CD4-positive, alpha-beta T cell treated with Interleukin-6 for 4 hours (primary cell): Measurements from ENCODE around the gene FBXO38.

Source experiments
- DNase-seq: peaks from one replicate; pipeline ENCODE4 v3.0.0-alpha.2; 2020; ENCODE audit warnings: mixed read lengths

FBXO38 gene, protein sequence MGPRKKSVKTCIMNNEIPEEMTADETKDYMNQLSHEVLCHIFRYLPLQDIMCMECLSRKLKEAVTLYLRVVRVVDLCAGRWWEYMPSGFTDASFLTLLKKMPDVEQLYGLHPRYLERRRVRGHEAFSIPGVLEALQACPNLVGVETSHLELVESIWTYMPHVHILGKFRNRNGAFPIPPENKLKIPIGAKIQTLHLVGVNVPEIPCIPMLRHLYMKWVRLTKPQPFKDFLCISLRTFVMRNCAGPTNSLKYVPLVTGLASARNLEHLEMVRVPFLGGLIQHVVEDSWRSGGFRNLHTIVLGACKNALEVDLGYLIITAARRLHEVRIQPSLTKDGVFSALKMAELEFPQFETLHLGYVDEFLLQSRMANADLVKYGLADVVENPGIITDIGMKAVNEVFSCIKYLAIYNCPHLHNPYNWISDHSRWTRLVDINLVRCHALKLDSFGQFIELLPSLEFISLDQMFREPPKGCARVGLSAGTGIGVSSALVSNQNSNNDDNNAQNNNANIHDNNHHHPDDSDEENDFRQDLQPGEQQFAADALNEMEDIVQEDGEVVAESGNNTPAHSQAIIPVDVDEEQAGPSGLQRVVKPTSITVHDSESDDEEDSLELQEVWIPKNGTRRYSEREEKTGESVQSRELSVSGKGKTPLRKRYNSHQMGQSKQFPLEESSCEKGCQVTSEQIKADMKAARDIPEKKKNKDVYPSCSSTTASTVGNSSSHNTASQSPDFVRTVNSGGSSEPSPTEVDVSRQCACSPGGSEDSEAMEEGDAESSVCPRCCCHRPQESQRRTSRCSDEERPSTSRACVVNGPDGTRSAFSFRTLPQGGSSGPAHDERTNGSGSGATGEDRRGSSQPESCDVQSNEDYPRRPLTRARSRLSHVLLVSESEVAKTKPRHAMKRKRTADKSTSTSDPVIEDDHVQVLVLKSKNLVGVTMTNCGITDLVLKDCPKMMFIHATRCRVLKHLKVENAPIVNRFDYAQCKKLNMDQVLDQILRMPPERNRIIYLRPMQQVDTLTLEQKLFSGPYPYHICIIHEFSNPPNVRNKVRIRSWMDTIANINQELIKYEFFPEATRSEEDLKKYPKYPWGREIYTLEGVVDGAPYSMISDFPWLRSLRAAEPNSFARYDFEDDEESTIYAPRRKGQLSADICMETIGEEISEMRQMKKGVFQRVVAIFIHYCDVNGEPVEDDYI

DNA sequence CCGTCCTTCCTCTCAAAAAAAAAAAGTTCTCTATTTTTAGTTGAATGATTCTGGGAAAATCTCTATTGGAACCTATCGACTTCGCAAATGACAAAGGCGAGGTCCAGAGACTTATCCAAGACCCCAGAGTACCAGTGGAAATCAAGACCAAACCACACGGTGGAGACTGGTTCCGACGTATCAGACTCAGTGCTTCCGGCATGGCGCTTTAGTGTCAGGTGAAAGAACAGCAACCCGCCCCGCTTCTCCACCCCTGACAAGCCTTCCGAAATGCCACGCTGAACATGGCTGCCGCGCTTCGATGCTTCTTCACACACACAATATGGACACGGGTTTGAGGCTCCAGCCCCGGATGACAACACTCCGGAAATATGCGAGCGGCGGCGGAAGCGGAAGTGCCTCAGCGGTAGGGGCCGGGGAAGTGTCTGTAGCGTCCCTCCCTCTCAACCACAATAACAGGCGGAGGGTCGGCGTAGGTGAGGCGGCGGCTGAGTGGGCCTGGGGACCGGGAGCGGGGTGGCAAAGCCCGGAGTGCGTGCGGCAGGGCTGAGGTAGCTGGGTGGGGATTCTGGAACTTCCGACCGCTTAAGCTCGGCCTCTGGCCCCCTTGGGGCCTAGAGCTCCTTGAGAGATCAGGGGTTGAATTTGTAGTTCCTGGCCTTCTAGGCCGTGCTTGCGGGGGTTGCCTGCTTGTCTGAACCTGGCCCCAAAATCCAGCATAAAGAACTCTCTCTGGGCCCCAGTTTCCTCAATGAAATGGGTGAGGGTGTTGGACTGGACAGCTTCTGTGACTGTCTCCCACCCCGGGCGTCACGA lies at the start of gene FBXO38:
Gene FBXO38 (plus strand): TSS at position 395 of the 816 bp plus-strand sequence. CDS start 10,819 bp downstream, outside the sequence.
- DNase-seq: peak; percentile 98

DNA sequence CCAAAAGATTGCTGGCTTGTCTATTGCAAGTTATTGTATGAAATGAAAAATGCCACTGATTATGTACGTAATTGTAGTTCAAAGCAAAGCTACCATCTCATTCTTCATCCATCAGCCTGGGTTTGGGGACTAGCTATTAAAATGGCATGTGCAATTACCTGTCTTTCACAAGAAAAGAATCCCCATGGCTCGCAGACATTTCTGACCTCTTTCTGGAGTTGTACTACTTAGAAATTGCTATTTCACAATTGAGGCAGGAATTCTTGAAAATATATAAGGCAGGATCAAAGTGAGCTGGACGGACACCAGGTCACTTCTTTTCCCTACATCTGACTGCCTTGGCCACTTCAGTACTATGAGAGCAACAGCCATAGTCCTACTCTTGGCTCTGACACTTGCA lies 48.5 kb upstream of the FBXO38 start, which contains the start of gene SPINK9:
Gene SPINK9 (plus strand): TSS at position 301 of the 400 bp plus-strand sequence. CDS start 55 bp downstream, at position 356.
- no peak for DNase-seq

DNA sequence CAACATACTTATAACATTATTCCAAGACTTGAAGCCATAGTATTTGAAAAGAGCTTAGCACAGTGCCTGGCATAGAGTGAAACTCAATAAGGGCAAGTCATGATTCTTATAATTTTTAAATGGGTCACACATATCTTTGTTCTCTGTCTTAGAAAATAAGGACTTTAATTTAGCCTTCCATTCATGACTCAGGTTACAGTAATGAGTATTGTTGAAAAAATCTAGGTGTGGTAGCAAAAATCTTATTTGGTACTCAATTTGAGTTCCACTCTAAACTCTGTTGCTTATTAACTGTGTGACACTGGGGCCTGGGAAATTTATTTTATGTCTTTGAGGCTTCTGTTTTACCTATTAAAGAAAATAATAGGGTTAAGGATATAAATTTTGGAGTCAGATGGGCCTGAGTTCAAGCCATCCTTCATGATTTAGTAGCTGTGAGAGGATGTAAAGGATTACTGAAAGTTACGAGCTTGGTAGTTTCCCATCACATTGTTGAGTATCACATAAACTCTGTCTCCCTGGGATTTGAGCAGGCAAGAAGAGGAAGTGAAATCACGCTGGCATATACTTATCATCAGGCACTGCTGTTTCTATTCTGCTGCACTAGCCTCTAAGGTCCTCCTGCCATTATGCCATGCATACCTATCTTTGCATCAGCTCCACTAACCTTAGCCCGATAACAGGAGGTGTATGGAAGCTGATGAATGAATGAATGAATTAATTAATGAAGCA lies 46.9 kb upstream of the FBXO38 start:
- DNase-seq: no peak

DNA sequence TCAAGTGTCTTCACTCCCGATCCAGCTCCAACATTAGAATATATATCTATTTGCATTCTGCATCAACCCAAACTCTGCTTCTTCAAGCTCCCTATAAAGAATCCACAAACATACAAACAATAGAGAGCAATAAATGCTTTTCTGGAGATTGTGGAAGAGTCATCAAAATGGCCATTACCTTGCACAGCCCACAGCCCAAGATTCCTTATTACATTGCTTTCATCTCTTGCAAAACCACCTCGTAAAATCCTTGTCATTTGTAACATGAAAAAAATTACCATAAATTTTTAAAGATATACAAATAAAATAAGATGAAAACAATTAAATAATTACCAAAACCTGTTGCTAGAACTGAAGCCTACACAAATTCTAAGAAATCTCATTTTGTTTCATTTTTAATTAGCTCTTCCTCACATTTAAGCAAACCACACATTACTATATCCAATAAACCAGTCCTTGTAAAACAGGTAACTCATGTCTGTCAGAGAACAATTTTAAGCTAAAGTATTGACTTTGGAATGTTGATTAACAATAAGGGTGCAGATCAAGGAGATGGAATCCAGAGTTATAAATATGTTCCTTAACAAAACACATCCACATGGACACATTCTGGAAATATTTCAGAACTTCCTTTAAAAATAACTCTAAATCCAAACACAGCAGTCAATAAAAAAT lies 41.2 kb upstream of the FBXO38 start:
- no peak for DNase-seq

DNA sequence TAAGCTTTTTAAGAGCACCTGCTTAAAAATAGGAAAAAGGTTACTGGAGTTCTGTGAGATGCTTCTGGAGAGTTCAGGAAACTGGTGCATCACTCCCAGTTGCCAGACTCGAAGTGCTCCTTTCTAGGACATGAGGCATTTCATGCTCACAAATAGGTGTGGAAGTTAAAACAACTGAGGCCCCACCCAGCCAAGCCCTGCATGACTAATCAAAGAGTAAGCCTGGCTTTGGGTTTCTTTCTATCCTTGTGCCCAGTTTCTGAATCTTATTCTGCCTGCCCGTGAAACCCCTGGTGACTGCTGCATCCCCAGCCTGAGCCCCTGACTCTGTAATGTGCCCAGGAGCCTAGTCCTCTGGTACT lies 40.7 kb upstream of the FBXO38 start:
- no peak for DNase-seq

DNA sequence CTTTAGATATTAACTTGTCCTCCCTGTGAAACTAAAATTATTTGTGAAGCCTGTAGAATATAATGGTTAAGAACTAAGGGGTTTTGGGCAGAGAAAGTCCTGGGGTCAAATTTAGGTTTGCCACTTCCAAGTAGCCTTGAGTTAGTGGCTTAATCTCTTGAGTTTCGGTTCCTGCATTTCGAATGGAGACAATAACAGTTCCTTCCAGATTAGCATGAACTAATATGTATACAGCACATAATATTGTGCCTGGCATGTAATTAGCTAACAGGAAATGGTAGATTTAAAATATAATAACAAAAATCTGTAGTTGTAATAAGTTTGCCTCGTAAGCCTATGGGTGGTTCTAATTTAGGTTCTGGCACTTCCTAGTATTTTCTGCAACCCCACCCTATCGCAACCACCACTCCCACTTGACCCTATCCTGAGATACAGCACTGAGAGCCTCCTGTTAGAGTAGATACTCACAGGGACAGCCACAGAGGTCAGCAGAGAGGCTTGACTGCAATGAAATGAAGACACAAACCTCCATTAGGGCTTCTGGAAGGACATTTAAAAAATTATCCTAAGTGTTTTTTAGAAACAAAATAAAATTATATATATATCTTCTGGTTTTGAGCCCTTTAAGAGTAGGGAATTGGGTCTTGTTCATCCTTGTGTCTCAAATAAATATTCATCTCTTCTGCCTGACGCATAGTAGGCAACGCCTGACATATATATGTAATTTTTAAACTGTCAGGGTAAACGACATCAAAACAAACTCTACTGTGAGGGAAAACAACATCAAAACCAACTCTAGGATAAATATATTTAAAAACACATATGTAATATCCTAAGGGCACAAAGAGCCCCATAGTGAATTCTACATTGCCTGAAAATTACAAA lies 39.9 kb upstream of the FBXO38 start:
- no peak for DNase-seq

DNA sequence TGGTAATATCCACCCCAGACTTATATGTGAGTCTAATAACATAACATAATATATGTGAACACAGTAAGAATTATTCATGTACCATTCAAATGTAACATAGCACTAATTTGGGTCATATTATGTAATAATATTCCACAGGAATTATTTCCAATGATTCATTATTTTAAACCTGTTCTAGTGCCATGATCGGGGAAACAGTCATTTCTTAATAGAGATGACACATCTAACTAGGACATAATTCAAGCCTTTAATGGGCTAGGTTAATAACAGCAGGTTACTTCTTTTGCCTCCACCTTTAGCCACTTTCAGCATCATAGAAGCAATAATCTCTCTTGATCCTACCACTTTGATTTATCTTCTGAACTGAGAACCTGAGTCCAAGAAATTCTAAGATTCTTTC lies 36.1 kb upstream of the FBXO38 start:
- DNase-seq: no peak

DNA sequence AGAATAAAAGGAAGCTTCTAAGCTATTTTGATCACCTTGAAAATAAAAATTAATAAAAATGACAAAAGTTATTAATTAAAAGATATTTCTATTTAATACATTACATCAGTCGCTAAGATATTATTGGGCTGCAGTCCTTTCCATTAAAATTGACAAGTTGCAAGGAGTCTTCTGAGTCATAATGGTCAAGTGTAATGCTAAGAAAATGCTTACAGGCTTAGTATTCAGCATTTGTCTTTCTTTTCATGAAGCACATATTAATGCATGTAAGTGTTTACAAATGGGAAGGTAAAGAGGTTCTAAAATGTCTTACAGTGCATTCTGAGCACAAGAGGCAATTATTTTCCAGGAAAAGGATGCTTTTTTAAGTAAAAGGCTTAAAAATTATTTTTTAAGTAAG lies 31.1 kb upstream of the FBXO38 start:
- no peak for DNase-seq

DNA sequence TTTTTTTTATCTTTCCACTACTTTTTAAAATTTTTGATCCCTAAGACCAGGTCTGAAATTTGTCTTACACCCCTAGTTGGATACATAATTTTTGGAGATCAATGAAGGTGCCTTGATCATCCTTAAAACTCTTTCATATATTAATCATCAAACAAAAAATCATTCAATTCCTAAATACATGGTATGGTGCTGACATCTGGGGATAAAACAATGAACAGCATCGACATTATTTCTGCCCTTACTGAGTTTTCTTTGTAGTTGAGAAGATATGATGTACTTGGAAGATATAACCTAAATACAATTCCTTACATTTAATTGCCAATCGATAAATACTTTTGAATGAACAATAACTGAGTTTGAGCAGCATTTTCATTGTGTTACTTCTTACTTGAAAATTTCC lies 30.1 kb upstream of the FBXO38 start:
- DNase-seq: no peak

DNA sequence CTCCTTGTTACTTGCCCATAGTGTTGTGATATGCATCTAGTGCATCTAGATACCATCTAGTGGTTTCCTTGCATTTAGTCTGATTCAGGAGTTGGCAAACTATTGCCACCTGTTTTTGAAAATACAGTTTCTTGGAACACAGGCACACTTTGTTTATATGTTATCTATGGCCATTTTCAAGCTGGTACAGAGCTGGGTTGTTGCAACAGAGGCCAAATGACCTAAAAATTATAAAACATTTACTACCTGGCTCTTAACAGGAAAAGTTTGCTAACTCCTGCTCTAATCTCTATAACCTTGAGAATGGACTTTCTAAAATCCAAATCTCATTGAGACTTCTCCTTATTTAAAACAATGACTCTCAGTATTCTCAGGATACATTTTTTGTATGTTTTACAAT lies 19.4 kb upstream of the FBXO38 start:
- DNase-seq: no peak

DNA sequence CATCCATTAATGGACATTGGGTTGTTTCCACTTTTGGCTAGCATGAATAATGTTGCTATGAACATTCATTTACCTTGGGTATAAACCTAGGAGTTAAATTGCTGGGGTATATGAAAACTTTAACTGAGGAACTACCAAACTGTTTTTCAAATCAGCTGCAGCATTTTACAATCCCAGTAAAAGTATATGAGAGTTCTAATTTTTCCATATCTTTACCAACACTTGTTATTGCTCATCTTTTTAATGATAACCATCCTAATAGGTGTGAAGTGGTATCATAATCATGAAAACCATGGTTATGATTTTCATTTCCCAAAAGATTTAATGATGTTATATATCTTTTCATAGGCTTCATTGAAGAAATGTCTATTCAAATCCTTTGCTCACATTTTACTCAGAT lies 15.5 kb upstream of the FBXO38 start:
- no peak for DNase-seq

DNA sequence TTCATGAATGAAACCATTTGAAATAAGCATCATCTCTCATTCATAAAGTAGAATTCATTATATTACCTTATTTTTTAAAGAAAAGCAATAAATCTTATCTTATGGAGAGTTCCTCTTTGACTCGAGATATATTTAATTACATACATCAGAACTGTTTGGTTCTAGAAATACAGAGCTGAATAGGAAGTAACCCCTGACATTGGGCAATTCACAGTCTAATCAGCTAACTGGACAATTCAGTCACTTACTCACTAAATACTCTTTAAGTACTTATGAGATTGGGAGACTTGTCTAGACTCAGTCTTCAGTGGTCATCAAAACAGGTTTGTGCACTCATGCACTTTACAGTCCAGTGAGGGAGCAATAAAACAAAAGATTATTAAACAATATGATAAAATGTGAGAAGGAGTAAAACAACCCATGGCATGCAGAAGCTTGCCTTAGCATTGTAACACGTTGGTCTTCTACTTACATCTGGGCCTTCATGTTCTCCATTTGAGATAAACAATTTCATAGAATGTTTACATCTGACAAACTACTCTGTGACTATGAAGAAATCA lies 11.5 kb upstream of the FBXO38 start:
- no peak for DNase-seq

DNA sequence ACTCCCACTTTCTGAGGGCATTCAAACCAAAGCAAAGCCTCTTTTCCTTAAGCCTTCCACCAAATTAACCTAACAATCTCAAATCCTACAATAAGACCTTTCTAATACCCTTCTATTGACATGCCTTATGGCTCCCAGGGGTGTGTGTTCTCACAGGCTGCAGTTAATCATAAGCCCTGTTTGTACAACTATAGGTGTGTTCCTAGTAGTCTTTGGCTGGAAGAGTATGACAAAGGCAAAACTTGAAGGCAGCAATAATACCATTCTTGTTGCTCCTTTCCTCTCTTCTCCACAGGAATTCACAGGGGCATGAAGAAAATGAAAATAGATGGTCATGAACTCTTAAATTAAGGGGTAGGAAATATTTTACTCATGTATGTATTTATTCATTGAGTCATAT lies 10.9 kb upstream of the FBXO38 start:
- no peak for DNase-seq

DNA sequence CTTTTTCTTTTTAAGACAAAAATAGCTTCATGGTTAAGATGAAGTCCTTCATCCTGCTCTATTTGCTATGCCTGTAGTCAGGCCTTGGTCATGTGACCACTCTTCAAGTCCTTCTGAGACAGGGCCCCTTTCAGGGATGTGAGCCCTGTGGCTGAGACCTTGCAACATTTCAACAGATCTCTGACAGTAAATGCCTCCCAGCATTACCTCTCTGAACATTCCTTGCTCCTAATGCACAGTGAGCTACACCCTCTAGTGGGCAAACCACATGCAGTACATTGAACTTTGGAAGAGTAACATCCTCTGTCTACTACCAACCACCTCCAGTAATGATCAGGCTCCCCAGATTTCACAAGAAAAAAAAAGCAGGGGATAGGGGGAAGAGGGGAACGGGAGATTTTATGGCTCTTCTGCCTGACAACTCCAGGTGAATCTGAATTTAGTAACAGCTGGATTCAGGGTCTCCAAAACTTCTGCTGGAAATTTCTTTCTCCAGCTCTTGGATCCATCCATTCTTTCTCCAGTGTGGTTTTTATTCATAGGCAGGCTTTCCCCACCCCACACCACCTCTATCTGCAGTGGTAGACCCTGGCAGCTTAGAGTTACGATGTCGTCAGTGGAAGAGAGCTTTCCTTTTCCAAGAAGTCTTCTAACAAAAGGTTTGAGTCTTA lies 8.9 kb upstream of the FBXO38 start:
- DNase-seq: peak; percentile 25

DNA sequence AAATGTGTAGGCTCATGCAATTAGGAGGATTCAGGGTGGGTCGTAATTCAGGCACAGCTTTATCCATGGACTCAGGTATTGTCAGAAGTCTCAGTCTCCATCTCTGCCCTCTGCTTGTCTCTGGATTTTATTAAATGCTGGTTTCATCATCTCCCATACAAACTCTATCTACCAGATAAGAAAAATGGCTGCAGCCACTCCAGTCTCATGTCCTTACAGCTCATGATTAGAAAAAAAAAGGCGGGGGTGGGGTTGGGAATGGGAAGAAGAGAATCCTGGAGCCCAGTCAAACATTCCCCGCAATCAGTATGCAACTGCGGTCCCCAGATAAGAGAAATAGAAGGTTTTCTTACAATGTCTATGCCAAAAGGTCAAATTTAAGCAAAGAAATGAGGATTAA lies 7.6 kb upstream of the FBXO38 start:
- no peak for DNase-seq

DNA sequence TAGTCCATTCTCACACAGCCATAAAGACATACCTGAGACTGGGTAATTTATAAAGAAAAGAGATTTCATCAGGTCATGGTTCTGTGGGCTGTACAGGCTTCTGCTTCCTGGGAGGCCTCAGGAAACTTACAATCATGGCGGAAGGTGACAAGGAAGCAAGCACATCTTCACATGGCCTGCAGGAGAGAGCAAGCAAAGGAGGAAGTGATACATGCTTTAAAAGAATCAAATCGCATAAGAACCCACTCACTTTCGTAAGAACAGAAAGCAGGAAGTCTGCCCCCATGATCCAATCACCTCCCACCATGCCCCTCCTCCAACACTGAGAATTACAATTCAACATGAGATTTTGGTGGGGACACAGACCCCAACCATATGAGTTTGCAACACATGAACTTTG lies 5.1 kb upstream of the FBXO38 start:
- DNase-seq: no peak

DNA sequence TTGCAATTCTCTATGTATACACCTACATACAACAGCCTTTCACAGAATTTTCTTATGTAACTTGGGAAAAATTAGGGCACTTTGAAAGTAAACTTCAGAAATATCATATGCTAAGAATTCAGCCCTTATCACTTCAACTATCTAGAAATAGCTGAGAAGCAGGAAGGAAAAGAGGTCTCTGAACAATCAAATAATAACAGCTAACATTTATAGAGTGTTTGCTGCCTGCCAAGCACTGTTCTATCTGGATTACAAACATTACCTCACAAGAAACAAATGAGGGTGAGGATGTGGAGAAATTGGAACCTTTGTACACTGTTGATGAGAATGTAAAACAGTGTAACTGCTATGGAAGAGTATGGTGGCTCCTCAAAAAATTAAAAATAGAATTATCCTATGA lies 4.4 kb upstream of the FBXO38 start:
- DNase-seq: no peak

DNA sequence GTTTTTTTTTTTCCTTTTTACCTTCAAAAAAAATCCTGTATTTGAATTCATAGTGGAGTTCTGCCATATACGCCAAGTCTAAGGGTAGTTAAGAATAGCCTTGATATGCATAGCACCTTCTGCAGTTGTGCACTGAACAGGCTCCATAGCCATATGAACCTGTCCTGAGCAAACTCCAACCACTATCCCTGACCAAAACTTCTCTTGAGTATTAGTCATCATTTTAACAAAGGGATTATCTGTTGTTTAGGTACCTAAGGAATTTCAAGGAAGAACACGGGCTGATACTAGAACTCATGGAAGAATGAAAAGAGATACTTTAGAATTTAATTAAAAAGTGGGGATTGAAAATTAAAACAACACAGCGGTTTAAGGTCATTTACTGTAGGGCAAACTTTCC lies 1.9 kb upstream of the FBXO38 start:
- no peak for DNase-seq

DNA sequence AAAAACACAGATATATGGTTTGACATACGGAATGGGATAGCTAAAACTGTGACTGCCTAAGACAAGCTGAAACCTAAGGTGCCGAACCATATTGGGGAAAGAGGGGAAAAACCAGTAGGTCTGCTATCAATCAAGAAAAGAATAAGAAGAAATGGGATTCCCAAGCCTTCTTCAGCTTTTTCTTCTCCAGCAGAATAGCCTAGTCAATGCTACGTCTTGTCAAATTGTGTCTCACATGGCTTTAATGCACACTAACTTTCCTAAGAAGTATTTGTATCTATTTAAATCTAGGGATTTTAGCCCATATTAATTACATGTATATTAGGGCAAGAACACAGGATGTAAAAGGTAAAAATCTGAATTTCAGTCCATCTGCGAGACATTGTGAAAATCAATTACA lies 797 bp upstream of the FBXO38 start:
- DNase-seq: no peak
